ENCODE data around the gene MERTK.
"Not testable (repeated sequence)": the region's sequence is repeated elsewhere in the genome, so short reads cannot be mapped to it uniquely, and the experiment has no call there.

The MERTK gene

DNA sequence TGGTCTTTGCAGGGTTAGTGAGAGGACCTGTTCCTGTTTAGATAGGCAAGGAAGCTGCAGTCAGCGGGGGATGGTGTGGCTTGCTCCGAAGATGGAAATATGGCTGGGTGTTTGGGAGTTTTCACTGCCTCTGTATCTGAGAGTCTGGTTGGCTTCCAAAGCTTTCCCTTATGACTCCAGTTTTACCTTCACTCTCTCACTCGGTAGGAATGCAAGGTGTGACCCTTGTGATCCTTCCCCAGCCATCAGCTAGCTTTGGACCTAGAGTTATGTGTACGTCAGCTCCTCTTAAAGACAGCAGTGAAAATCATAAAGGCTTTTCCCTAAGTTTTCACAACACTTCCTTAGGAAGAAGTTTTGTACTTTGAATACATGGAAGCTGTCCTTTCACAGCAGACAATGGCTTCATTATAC is 121.2 kb downstream of the MERTK start:
- DNase-seq = no peak

DNA sequence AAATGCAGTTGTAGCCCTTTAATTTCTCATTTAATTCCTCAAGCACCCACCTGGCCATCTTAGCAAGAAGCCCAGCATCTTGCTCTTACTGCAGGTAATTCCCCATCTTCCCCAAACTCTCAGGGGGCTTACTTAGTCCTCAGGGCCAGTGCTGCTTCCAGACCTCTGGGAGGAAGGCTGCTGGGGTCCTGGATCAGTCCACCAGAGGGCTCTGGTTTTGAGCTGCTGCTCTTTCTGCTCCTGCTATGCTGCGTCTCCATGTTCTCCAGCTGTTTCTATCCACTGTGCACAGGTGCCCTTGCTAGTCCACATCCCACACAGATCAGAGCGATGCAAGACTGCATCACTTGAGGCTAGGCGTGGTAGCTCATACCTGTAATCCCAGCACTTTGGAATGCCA is 122.2 kb downstream of the MERTK start:
- DNase-seq = no peak

DNA sequence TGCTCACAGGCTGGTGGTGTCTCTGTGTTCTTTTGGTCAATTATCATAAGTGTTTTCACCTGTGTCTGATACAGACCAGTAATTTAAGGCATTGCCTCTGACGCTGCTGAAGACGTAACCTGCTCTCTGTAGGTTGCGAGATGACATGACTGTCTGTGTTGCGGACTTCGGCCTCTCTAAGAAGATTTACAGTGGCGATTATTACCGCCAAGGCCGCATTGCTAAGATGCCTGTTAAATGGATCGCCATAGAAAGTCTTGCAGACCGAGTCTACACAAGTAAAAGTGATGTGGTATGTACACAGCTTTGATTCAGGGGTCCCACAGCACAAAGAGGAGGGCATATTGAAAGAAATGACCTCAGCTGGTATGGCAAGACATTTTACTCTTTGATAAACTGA is 122.9 kb downstream of the MERTK start:
- DNase-seq = no peak

DNA sequence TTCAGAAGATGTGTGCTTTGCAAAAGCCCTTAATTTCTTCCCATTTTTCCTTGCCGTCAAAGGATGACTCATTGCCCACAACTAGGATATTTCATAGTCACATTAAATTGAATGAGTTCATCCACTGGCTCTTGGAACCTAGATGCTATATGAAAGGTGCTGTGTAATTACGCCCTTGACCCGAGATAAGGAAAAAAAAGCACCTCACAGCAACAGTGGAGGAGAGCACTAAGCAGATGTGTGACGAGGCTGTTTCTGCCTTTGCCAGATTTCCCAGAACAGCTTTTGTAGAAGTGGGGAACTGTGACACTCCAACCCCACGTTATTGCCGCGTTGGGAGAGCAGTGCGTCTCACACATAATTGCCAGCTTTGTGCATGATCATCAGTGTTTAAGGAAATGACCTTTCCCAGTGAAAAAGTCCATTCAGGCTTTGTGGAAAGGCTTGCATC is 123.4 kb downstream of the MERTK start:
- DNase-seq = no peak

DNA sequence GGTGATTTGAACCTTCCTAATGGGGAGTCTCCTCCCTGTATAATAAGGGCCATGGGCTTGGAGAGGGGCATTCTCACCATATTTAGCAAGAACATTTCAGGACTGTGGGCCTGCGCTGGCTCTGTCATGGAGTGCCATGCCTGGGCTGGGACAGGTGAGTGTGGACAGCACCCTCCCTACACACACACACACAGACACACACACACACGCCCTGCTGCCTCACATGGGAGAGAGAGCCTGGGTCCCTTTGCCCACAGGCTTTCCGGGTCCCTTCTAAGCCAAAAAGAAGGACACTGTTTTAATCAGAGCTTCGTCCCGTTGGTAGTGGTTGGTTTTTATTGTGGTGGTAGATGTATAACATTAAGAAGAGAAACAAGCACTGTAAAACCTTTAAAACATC is 125.3 kb downstream of the MERTK start:
- DNase-seq = no peak

DNA sequence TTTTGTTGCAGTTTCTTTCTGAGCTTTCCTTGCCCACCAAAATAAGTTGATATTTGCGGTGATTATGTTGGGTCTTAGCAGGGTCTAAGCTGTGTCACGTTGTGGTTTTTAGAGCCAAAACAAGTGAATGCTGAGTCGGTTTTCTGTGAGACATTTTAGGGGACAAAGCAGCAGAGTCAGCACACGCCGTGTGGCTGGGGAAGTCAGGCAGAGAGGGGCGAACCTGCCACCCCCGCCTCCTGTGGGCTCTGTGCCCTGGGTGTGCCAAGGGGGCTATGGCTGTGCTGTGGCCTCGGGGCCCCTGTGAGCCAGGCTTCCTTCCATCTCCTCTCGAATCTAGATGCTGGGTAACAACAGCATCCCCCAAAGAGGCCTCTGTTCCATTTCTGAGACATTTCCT is 125.8 kb downstream of the MERTK start:
- DNase-seq = no peak

DNA sequence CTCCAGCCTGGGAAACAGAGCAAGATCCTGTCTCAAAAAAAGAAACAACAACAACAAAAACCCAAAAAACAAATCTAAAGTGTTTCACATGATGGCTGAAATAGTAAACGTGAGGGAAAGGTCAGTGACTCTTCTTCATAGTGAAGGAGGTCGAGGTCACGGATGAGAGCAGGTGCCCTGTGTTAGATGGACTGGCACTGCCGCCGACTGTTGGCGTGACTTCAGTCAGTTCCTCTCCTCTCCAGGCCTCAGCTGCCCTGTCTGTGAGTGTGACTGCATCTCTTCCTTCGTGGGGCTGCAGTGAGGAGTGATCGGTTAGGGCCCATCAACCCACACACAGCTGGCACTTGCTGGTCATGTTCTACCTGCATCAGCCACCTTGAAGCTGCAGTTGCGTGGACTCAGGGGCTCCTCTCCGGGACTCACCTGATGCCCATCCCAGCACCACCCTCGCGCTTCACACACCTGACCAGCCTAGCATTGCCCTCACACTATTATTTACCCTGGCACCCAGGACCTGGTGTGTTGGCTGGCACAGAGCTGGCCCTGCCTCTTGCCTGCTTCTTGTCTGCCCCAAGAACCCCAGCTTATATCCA is 126.6 kb downstream of the MERTK start:
- DNase-seq = no peak

DNA sequence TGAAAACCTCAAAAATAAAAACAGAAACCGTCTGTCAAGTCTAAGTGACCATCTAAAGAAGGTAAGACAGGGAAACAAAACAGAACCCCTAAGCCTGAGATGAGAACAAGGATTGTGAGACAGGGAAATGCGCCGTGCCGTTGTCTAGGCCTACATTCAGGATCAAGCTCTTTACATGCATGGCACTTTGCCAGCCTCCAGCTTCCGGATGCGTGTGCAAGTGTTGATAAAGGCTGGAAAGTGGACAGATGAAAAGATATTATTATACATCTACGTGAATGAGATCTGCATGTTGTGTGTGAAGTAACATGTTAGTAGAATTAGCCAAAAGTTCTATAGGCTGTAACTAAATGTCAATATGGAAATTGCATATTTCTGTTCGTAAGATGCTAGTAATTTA is 128.1 kb downstream of the MERTK start:
- DNase-seq = peak; percentile 77

DNA sequence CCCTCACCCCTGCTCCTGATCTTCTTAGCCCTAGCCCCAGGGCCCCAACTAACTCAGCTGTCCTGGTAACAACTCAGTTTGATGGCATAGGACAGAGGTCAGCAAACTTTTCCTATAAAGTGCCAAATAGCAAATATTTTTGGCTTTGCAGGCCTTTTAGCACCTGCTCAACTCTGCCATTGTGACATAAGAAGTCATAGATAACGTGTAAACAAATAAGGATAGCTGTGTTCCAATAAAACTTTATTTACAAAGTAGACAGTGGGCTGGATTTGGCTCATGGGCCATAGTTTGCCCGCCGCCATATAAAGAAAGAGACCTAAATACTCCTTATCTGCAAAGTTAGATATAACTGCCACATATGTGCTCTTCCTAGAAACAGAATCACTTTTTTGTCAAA is 129.4 kb downstream of the MERTK start:
- DNase-seq = no peak

DNA sequence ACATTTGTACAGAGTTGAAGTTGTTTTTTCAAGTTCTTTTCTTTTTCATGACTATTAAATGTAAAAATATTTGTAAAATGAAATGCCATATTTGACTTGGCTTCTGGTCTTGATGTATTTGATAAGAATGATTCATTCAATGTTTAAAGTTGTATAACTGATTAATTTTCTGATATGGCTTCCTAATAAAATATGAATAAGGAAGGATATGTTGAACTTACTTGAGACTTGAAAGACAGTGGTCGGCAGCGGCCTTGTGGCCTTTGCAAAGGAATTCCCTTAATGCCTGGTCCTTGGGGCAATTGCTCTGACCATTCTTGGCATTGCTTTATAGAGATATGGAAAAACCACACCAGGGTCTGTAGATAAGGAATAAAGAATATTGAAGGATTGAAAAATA is 130.8 kb downstream of the MERTK start:
- DNase-seq = no peak

DNA sequence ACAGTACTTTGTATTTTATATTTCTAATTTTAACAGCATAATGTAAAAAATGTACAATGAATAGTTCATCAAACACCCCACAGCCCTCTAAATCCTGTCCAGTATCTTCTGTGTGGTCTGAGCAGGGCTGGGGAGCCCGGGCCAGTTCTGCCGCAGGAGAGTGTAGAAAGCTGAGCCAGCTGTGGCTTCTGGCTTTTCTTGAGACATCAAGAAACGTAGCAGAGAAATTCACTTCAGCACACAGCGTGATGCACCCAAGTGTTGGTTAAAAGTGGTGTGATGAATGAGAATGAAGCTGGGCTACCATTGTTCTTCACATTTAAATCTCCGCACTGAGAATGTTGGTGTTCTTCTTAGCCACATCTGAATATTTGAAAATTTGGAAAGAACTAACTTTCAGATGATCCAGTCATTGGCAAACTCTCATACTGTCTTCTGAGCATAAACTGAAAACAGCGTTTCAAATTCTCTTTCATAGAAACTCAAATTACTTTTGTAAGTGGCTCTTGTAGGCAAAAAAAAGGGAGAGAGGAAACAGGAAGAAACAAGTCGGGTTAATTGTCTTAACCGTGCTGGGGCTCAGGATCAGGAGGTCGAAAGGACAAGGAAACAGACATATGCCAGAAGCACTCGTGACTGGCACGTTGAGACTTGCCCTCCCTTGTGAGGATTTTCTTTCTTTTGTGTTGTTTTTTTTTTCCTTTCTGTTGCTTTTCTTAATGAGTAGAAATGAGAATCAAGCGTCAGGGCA is 133.2 kb downstream of the MERTK start:
- DNase-seq = peak; percentile 34

DNA sequence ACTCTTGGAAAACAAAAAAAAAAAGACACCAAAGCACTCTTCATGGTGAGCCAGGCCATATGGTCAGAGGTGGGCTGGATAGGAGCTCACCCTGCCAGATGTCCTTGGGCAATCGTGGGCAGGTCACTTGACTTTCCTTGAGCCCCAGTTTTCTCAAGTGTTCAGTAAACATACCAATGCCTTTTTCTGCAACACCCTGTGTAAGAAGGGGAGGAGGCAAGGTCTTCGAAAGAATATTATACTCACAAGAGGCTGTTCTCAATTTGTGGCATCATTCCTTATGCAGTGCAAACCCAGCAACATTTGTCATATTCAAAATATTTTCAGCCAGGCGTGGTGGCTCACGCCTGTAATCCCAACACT is 133.8 kb downstream of the MERTK start:
- DNase-seq = no peak

DNA sequence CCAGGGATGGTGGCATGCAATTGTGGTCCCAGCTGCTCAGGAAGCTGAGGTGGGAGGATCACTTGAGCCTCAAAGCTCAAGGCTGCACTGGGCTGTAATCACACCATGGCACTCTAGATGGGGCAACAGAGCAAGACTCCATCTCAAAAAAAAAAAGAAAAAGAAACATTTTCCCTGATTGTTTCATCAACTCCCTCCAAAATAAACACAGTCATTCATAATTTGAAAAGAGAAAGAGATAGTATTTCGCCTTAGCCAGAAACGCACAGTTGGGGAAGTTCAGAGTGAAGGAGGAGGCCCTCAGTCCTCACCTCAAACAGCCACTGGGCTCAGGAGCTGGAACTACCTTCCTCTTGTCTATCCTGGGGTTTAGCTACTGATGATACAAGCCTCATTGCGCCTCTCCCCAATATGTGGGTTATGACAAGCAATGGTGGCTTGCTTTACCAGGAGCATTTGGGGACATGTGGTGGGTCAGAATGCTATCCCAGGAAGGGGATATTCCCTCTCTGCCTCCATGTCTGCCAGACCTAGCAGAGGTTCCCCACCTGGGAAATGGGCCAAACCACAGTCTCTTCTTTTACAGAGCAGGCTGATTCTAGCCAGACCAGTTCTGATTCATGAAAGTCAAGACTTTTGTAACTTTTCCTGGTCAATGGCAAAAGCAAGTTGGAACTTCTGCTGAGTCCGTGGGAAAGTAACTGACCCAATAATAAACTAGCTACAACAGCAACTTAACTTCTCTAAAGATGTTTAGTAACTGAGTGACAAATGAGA is 134.5 kb downstream of the MERTK start:
- DNase-seq = no peak

DNA sequence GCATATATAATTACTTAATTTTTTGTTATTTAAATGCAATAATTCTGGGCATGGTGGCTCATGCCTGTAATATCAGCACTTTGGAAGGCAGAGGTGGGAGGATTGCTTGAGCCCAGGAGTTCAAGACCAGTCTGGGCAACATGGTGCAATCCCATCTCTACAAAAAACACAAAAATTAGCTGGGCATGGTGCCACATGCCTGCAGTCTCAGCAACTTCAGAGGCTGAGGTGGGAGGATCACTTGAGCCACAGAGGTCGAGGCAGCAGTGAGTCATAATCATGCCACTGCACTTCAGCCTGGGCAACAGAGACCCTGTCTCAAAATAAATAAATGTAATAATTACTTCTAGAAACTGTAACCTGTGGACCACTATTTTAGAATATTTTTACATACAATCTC is 135.2 kb downstream of the MERTK start:
- no peak for DNase-seq

DNA sequence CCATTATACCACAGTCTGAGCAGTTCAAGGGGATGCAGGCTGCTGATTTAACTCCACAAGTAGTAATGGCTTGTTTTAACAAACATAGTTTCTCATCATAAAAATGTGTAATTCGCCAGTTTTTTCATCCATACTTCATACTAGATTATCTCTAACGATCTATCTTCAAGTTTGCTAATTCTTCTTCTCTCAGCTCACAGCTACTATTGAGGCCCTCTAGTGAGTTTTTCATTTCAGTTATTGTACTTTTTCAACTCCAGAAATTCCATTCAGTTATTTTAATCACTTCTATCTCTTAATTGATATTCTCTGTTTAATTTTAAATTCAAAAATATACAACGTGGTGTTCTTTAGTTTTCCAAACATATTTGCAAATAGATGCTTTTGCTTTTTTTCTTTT is 136.5 kb downstream of the MERTK start:
- DNase-seq = no peak

DNA sequence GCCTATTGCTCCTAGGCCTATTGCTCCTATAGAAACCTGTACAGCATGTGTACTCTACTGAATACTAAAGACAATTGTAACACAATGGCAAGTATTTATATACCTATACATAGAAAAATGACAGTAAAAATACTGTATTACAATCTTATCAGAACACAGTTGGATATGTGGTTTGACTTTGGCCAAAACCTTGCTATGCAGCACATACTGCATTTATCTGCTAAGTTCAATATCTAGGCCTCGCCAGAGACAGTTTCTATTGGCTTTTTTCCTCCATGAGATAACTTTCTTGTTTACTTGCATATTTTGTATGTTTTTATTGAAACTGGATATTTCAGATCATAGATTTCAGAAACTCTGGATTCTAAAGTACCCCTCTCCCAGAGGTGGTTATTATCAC is 137.4 kb downstream of the MERTK start:
- DNase-seq = no peak

DNA sequence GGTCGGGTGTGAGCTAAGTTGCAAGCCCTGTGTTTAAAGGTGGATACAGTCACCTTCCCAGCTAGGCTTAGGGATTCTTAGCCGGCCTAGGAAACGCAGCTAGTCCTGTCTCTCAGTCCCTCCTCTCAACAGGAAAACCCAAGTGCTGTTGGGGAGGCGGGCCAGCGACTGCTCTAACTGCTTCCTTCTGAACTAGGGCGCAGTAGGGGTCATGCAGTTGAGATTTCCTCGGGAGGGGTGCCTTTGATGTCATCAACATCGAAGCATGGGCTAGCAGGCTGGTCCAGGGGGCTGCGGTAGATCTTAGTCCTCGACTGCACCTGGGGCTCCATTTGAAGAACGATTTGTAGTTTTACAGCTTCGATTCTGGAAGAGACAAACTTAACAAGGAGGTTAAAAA is 141.1 kb downstream of the MERTK start:
- not testable (repeated sequence) for DNase-seq

DNA sequence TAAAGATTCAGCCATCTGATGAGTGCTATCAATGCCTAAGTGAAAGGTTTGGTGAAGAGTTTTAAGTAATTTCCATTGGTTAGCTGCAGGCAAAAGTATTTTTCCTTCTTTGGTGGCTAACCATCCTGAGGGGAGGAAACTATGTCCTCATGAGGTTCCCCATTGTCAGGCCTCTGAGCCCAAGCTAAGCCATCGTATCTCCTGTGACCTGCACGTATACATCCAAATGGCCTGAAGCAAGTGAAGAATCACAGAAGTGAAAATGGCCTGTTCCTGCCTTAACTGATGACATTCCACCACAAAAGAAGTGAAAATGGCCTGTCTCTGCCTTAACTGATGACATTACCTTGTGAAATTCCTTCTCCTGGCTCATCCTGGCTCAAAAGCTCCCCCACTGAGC is 141.7 kb downstream of the MERTK start:
- not testable (repeated sequence) for DNase-seq

DNA sequence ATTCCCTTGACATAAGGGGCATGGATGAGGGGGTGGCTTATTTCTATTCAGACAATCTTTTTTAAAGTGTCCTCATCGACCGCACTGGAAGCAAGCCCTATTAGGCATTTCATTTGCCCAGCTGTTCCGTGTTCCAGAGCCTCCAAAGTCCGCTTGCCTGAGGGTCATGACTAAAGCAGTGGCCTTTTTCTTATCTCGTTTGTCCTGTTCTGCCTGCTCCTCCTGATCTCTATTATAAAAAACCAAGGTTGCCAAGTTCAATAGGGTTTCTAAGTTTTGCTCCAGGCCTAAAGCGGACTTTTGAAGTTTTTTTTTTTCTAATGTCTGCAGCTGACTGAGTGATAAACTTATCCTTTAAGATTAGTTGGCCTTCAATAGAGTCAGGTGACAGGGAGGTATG is 143.1 kb downstream of the MERTK start:
- not testable (repeated sequence) for DNase-seq

DNA sequence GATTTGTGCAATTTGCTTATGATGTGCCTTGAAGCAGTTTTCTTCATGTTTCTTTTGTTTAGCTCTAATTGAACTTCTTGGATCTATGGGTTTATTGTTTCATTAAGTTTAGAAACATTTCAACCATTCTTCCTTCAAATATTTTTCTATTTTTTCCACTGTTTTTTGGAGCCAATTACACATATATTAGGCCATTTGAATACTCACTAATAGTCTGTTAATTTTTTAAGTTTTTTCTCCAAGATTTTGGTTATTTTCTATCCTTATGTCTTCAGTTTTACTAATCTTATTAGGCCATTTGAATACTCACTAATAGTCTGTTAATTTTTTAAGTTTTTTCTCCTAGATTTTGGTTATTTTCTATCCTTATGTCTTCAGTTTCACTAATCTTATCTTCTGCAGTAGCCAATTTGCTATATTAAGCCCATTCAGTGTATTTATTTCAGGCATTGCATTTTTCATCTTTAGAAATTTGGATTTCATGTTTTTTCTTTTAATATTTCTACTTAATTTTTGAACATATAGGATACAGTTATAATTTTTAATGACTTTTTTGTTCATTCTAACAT is 147.1 kb downstream of the MERTK start:
- no peak for DNase-seq

DNA sequence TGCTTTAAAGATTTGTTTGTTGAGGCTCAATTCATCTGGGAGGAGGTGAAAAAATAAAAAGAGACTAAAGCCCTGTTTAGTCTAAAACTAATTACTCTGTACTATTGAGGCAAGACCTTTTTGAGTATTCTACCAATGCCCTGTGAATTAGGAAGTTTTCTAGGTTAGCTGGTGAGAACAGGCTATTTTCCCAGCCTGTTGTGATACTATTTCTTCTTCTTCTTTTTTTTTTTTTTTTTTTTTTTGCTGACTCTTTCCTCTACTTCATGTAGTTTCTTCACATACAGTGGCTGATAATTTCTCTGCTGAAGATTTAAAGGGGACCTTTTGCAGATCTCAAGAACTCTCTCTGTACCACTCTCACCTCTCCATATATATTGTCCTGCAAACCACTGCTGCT is 147.8 kb downstream of the MERTK start:
- no peak for DNase-seq

DNA sequence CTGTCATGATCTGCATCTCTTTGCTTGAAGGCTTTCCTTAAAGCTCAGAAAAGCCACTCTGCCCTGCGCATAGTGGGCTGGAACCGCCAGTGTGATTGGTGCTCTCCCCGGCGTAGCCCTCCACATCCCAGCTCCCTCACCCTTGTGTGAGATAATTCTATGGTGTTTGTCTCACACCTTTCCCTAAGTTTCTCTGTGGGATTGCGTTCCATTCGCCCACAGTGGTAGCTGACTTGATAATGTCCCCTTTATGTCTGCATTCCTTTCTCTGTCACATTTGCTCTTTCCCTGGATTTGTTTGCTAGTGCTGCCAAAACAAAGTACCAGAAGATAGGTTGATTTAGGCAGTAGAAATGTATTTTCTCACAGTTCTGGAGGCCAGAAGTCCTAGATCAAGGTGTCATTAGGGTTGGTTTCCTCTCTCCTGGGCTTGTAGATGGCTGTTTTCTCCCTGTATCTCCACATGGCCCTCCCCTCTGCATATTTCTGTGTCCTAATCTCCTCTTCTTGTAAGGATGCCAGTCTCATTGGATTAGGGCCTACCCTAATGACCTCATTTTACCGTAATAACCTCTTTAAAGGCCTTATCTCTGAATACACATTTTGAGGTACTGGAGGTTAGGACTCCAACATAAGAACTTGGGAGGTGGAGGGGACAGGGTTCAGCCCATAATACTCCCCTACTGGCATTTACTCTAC is 149.3 kb downstream of the MERTK start:
- DNase-seq = no peak

DNA sequence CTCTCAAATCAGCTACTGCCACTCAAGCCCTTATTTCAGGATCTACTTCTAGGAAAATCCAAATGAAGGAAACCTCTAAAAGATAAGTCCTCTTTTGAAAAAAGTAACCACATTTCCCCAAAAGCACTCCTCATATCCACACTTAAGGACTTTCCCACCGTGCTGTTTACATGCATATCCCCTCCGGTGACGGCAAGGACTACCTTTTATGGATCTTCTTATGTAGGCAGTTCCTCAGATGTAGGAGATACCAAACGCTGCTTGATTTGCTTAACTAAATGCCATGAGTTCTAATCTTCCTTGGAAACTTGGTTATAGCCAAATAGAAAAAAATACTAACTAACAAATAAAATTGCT is 149.8 kb downstream of the MERTK start:
- no peak for DNase-seq

All from DMS153 (cell line).